Measurements from ENCODE around the gene CYP46A1. TPM values are rescaled to one million over a fixed set of nuclear protein-coding genes. Genes with fewer than 3 reads are reported as not detected.

The CYP46A1 gene
- total and polyA plus RNA-seq, 2 experiments from 2014 or later: 0.47 to 1.7 TPM

GRCh38 chr14:99769123-99769522 is 85.0 kb downstream of the CYP46A1 start:
- Histone ChIP-seq H3K9me2 (replicated peaks; ENCODE audit: insufficient read depth) (no peaks in the 10 kb centered on the region), H3K4me2 (no peak overlapping the region), H3K9me3 (ENCODE audit: low read depth) (no peaks in the 10 kb centered on the region), H3K79me2 (no peaks in the 10 kb centered on the region), H4K20me1 (ENCODE audit: insufficient read depth, poor library complexity, severe bottlenecking) (no peaks in the 10 kb centered on the region), H3K27me3 (no peaks in the 10 kb centered on the region), H2AFZ (no peak overlapping the region), H3K27ac (no peak overlapping the region), H3K4me1 (ENCODE audit: insufficient read depth) (peaks cover 6% of the 10 kb centered on the region), H3K4me3 (no peak overlapping the region), H3K36me3 (replicated peaks; ENCODE audit: insufficient read depth, low read depth) (no peaks in the 10 kb centered on the region)
- WGBS (ENCODE audit: low lambda C conversion rate, missing lambda C conversion rate): 94% methylated on average over 6 of the region's 6 CpGs
- no peak for DNase-seq (ENCODE audit: low spot score)
- no peak for TF ChIP-seq EZH2phosphoT487 (IDR thresholded peaks at IDR 0.05; ENCODE audit: low read depth, severe bottlenecking, unreplicated experiment)
- no peak for TF ChIP-seq EZH2 (IDR thresholded peaks at IDR 0.05; ENCODE audit: borderline replicate concordance)
- TF ChIP-seq, protein P1, sequence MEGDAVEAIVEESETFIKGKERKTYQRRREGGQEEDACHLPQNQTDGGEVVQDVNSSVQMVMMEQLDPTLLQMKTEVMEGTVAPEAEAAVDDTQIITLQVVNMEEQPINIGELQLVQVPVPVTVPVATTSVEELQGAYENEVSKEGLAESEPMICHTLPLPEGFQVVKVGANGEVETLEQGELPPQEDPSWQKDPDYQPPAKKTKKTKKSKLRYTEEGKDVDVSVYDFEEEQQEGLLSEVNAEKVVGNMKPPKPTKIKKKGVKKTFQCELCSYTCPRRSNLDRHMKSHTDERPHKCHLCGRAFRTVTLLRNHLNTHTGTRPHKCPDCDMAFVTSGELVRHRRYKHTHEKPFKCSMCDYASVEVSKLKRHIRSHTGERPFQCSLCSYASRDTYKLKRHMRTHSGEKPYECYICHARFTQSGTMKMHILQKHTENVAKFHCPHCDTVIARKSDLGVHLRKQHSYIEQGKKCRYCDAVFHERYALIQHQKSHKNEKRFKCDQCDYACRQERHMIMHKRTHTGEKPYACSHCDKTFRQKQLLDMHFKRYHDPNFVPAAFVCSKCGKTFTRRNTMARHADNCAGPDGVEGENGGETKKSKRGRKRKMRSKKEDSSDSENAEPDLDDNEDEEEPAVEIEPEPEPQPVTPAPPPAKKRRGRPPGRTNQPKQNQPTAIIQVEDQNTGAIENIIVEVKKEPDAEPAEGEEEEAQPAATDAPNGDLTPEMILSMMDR (IDR thresholded peaks at IDR 0.05; ENCODE audit: poor library complexity): no peak

DNA sequence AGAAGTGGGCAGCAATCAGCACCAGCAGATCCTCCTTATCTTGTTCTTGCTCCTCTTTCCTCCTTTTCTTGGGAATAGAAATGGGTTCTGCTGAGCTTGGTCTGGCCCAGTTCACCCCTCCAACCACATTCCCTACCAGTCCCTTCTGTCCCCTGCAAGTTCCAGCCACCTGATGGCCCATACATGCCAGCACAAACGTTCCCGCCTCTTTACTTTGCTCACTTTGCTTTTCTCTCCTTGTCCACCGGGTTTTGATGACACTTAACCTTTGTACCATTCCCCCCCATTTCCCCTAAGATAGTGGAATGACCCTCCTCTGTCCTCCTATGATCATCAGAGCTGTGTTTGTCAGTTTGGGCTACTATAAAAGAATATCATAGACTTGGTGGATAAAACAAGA is 85.7 kb downstream of the CYP46A1 start:
- H2AFZ ChIP-seq: no peak overlapping the region
- TF ChIP-seq, protein P1 (IDR thresholded peaks at IDR 0.05; ENCODE audit: poor library complexity): no peak

DNA sequence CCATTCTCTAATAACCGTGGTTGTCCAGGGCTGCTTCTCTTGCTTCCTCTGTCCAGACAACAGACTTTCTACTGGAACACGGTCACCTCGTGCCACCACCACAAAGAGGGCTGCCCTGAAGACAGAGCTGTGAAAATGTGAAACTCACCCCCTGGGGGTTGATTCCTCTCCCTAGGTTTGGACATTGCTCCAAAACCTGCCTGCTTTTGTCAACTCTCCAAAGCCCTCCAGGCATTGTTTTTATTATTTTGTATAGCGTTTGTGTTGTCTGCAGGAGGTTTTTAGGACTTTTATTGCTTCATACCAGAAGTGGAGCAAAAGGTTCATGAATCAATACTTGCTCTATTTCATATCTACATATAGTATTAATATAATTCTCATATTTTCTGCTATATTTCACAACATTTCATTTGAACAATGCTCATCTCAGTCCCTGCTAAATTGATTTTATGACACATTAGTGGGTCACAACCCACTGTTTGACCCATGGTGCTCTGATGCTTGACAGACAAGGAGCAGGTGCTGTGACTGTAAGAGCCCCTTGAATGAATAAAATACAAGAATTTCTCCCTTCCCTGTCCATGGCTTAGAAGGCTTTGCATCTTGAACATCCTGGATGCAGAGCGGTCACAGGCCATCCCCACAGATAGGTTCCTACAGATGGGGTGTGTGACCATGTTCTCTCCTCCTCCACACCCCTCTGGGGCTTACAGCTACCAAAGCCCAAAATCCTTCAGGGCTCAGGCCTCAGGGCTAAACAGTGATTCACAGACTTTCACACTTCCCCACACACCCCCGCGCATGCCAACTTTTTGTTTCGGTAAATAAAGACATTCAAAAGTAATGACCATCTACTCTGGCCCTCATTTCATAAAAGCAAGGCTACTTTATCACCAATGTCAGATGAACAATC is 88.5 kb downstream of the CYP46A1 start:
- H4K20me1 ChIP-seq (ENCODE audit: insufficient read depth, poor library complexity, severe bottlenecking): no peaks in the 10 kb centered on the region
- no peaks in the 10 kb centered on the region for H3K79me2 ChIP-seq
- H3K4me1 ChIP-seq (ENCODE audit: insufficient read depth): peaks cover 6% of the 10 kb centered on the region
- H3K4me3 ChIP-seq: no peak overlapping the region
- H3K36me3 ChIP-seq (replicated peaks; ENCODE audit: insufficient read depth, low read depth): no peaks in the 10 kb centered on the region
- TF ChIP-seq EZH2 (IDR thresholded peaks at IDR 0.05; ENCODE audit: borderline replicate concordance) (no peak), EZH2phosphoT487 (IDR thresholded peaks at IDR 0.05; ENCODE audit: low read depth, severe bottlenecking, unreplicated experiment) (no peak)
- TF ChIP-seq, protein P1 (IDR thresholded peaks at IDR 0.05; ENCODE audit: poor library complexity): no peak
- WGBS (ENCODE audit: low lambda C conversion rate, missing lambda C conversion rate): 83% methylated on average over 8 of the region's 8 CpGs
- no peak overlapping the region for H3K27ac ChIP-seq
- peaks cover 8% of the 10 kb centered on the region for H3K27me3 ChIP-seq
- no peak for DNase-seq (ENCODE audit: low spot score)
- H3K4me2 ChIP-seq: no peak overlapping the region
- no peaks in the 10 kb centered on the region for H3K9me3 ChIP-seq (ENCODE audit: low read depth)
- no peaks in the 10 kb centered on the region for H3K9me2 ChIP-seq (replicated peaks; ENCODE audit: insufficient read depth)
- H2AFZ ChIP-seq: no peak overlapping the region

More for the DNA sequence above, 85.7 kb downstream of the CYP46A1 start:
- no peaks in the 10 kb centered on the region for H3K9me2 ChIP-seq (replicated peaks; ENCODE audit: insufficient read depth)
- no peaks in the 10 kb centered on the region for H3K9me3 ChIP-seq (ENCODE audit: low read depth)
- H3K27me3 ChIP-seq: no peaks in the 10 kb centered on the region
- H3K79me2 ChIP-seq: no peaks in the 10 kb centered on the region
- no peaks in the 10 kb centered on the region for H3K36me3 ChIP-seq (replicated peaks; ENCODE audit: insufficient read depth, low read depth)
- no peaks in the 10 kb centered on the region for H4K20me1 ChIP-seq (ENCODE audit: insufficient read depth, poor library complexity, severe bottlenecking)
- no peak for DNase-seq (ENCODE audit: low spot score)
- H3K4me2 ChIP-seq: no peak overlapping the region
- H3K27ac ChIP-seq: no peak overlapping the region
- H3K4me1 ChIP-seq (ENCODE audit: insufficient read depth): peaks cover 6% of the 10 kb centered on the region
- no peak overlapping the region for H3K4me3 ChIP-seq
- WGBS (ENCODE audit: low lambda C conversion rate, missing lambda C conversion rate): 69% methylated on average over 3 of the region's 3 CpGs

Data from hepatocyte (in vitro differentiated cells).